GM23248 (cell line): ENCODE data around the gene DKKL1. TPM values are rescaled to one million over a fixed set of nuclear protein-coding genes. Genes with fewer than 3 reads are reported as not detected.

Experiments
- DNase-seq: peaks from one replicate; pipeline ENCODE4 v3.0.0-alpha.2; 2015
- H2AFZ ChIP-seq: fragments of 200-600 bp; sonication (generic); 2 replicates; pipeline ENCODE4 v1.6.1; 2016; ENCODE audit warnings: antibody characterized with exemption
- H3F3A ChIP-seq: fragments of 200-600 bp; sonication (generic); 2 replicates; pipeline ENCODE4 v1.6.1; 2016; ENCODE audit warnings: mild to moderate bottlenecking, antibody characterized with exemption, mixed run types; ENCODE audit not compliant: insufficient read depth
- H3K27ac ChIP-seq: fragments of 200-600 bp; sonication (generic); 2 replicates; pipeline ENCODE4 v1.5.1; 2016; ENCODE audit warnings: mild to moderate bottlenecking
- H3K27me3 ChIP-seq: fragments of 200-600 bp; sonication (generic); replicated peaks from 2 replicates; pipeline ENCODE4 v1.6.1; 2016; ENCODE audit warnings: mild to moderate bottlenecking; ENCODE audit not compliant: insufficient read depth
- H3K36me3 ChIP-seq: fragments of 200-600 bp; sonication (generic); 2 replicates; pipeline ENCODE4 v1.6.1; 2016; ENCODE audit warnings: low read depth, mild to moderate bottlenecking
- H3K4me1 ChIP-seq: fragments of 200-600 bp; sonication (generic); 2 replicates; pipeline ENCODE4 v1.6.1; 2016; ENCODE audit warnings: mild to moderate bottlenecking; ENCODE audit not compliant: insufficient read depth
- H3K4me2 ChIP-seq: fragments of 200-600 bp; sonication (generic); one replicate; pipeline ENCODE4 v1.6.1; 2016; ENCODE audit warnings: mild to moderate bottlenecking; ENCODE audit not compliant: unreplicated experiment
- H3K4me3 ChIP-seq: fragments of 200-600 bp; sonication (generic); 2 replicates; pipeline ENCODE4 v1.5.1; 2016; ENCODE audit warnings: mild to moderate bottlenecking
- H3K79me2 ChIP-seq: fragments of 200-600 bp; sonication (generic); 2 replicates; pipeline ENCODE4 v1.6.1; 2016; ENCODE audit warnings: mild to moderate bottlenecking; ENCODE audit not compliant: insufficient read depth
- H3K9ac ChIP-seq: fragments of 200-600 bp; sonication (generic); 2 replicates; pipeline ENCODE4 v1.6.1; 2016; ENCODE audit warnings: mild to moderate bottlenecking
- H3K9me2 ChIP-seq: fragments of 200-600 bp; sonication (generic); 2 replicates; pipeline ENCODE4 v1.6.1; 2016; ENCODE audit warnings: mixed run types, mild to moderate bottlenecking, moderate library complexity; ENCODE audit not compliant: insufficient read depth
- H3K9me3 ChIP-seq: fragments of 200-600 bp; sonication (generic); one replicate; pipeline ENCODE4 v1.6.1; 2017; ENCODE audit warnings: low read depth
- H4K20me1 ChIP-seq: fragments of 200-600 bp; sonication (generic); 2 replicates; pipeline ENCODE4 v1.6.0; 2016; ENCODE audit not compliant: insufficient read depth
- EZH2 ChIP-seq: fragments of 200-600 bp; sonication (generic); IDR thresholded peaks from 2 replicates; pipeline ENCODE4 v1.6.1; 2018; ENCODE audit warnings: antibody characterized with exemption, mild to moderate bottlenecking; ENCODE audit not compliant: insufficient read depth, poor library complexity, severe bottlenecking
- EZH2phosphoT487 ChIP-seq: fragments of 200-600 bp; sonication (generic); IDR thresholded peaks from 2 replicates; pipeline ENCODE4 v1.6.1; 2018; ENCODE audit warnings: antibody characterized with exemption, moderate library complexity, mild to moderate bottlenecking, low read depth; ENCODE audit not compliant: insufficient read depth
- WGBS, 2 experiments: methylation state at CpG; one replicate each; pipeline ENCODE4 v1.1.6; 2015 to 2017; ENCODE audit warnings: low lambda C conversion rate in 2 of 2, low coverage in 1 of 2; ENCODE audit errors: missing lambda C conversion rate in 2 of 2; 5-methylcytosine and 5-hydroxymethylcytosine counted together
- in situ Hi-C: fragments of 300-500 bp; cut with MboI; formaldehyde crosslinking; loops from 2 replicates; pipeline ENCODE4 v1.15.0; 2020
- polyA plus RNA-seq: library from polyadenylated mRNA; unstranded; fragments of >200 nt; fragmentation: Nextera tagmentation; extraction: Ambion mirVana; gene quantifications from 2 replicates; pipeline ENCODE4 v1.2.1, GENCODE V29; 2016
- total RNA-seq: library from RNA; depleted of rRNA; stranded (reverse); fragments of >200 nt; shearing (Covaris generic); gene quantifications from 2 replicates; pipeline ENCODE4 v1.2.3, GENCODE V29; 2014

The DKKL1 gene
- total and polyA plus RNA-seq, 2 experiments from 2014 or later, result not detected

GRCh38 chr19:49419173-49419572, 55.5 kb downstream of the DKKL1 start:
- Histone ChIP-seq H4K20me1 (no peaks in the 10 kb centered on the region), H3K36me3 (no peaks in the 10 kb centered on the region), H3K27ac (no peak overlapping the region), H3K9ac (no peak overlapping the region), H3K9me3 (no peaks in the 10 kb centered on the region), H3K4me3 (no peak overlapping the region), H3K9me2 (no peaks in the 10 kb centered on the region), H2AFZ (no peak overlapping the region), H3F3A (no peaks in the 10 kb centered on the region), H3K4me2 (no peak overlapping the region), H3K79me2 (no peaks in the 10 kb centered on the region), H3K4me1 (0 out of 2 replicates have a peak, but pooled peaks cover 5% of the 10 kb centered on the region), H3K27me3 (peaks cover 46% of the 10 kb centered on the region)
- 25 to 32% methylated on average over 2 of the region's 2 CpGs for WGBS, 2 experiments
- TF ChIP-seq EZH2phosphoT487, result no peak
- no peak for TF ChIP-seq EZH2
- DNase-seq, result no peak
- in situ Hi-C loops, result no loop called here

DNA sequence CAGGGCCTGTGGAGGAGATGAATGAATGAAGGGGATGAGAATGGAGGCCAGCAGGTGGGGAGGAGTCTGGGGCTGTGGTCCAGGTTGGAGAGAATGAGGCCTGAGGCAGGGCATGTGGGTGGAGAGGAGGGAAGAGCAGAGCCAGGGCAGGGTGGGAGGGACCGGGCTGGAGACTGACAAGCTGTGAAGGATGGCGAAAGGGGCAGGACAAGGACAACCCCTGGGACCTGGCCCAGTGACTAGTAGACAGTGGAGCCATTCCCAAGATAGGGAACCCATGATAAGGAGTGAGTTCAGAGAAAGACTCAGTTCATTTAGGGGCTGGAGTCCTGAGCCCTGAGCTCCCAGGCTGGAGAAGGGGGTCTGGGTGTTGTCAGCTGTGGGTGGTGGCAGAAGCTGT, 56.5 kb downstream of the DKKL1 start:
- in situ Hi-C loops, result no loop called here
- DNase-seq, result no peak
- H3K27me3 ChIP-seq, result peaks cover 57% of the 10 kb centered on the region
- H3K9ac ChIP-seq, result no peak overlapping the region
- no peak overlapping the region for H3K4me2 ChIP-seq
- H3K9me3 ChIP-seq, result no peaks in the 10 kb centered on the region
- H3K4me3 ChIP-seq, result no peak overlapping the region
- H3K27ac ChIP-seq, result no peak overlapping the region
- H3K79me2 ChIP-seq, result no peaks in the 10 kb centered on the region
- 35% methylated on average over 2 of the region's 2 CpGs; no CpG with 5 or more reads in 1 of the 2 experiments for WGBS, 2 experiments
- H3K36me3 ChIP-seq, result no peaks in the 10 kb centered on the region
- no peaks in the 10 kb centered on the region for H3F3A ChIP-seq
- TF ChIP-seq EZH2, result no peak
- no peak for TF ChIP-seq EZH2phosphoT487
- H3K4me1 ChIP-seq, result 0 out of 2 replicates have a peak, but pooled peaks cover 5% of the 10 kb centered on the region
- H3K9me2 ChIP-seq, result no peaks in the 10 kb centered on the region
- H2AFZ ChIP-seq, result no peak overlapping the region
- H4K20me1 ChIP-seq, result no peaks in the 10 kb centered on the region

DNA sequence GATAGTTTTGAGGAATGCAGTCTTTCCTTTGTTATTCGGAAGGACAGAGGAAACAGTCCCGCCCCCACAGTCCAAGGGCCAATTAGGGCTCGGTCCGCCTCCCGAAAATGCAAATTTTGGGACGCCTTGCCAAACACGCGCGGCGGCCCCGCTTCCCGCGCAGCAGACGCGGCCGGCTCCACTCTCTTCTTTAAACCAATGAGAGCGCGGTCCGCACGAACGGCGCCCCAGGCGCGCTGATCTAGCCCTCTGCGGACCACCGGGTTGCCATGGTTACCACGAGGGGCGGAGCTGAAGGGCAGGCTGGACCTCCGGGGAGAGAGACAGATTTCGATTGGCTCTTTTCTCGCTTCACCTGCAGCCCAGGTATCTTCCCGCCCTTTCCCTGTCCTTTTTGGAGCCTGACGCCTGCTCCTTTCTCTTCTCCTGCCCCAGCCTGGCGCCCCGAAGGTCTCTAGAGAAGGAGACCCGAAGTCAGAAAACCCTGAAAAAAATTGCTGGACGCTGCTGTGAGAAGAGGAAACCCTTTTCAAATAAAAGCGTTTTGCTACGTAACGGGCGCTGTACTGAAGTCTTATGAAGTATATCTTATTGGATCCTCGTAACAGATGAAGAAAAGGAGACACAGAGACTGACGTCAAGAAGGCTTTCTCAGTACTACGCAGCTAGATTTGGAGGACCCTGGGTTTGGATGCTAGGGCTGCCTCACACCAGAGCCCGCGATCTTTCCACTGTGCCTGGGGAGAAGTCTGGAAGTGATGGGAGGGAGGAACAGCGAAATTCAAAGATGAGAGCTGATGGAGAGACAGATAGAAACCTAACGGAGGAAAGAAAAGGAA, 57.6 kb downstream of the DKKL1 start:
- H3K4me1 ChIP-seq, result 0 out of 2 replicates have a peak, but pooled peaks cover 5% of the 10 kb centered on the region
- H3K36me3 ChIP-seq, result no peaks in the 10 kb centered on the region
- H3F3A ChIP-seq, result no peaks in the 10 kb centered on the region
- WGBS, 2 experiments, result 6 to 8% methylated on average over 47 to 48 of the region's 48 CpGs
- no peaks in the 10 kb centered on the region for H4K20me1 ChIP-seq
- no peaks in the 10 kb centered on the region for H3K9me3 ChIP-seq
- no peak overlapping the region for H3K9ac ChIP-seq
- in situ Hi-C loops, result no loop called here
- peaks cover 67% of the 10 kb centered on the region for H3K27me3 ChIP-seq
- H3K79me2 ChIP-seq, result no peaks in the 10 kb centered on the region
- H3K4me2 ChIP-seq, result peak overlapping the region; percentile 35
- peak; percentile 80 for DNase-seq
- H3K9me2 ChIP-seq, result no peaks in the 10 kb centered on the region
- 0 out of 2 replicates have a peak, but pooled peaks have one; percentile 57 for TF ChIP-seq EZH2phosphoT487
- TF ChIP-seq EZH2, result peak; percentile 53
- no peak overlapping the region for H3K27ac ChIP-seq
- no peak overlapping the region for H2AFZ ChIP-seq
- H3K4me3 ChIP-seq, result peak overlapping the region; percentile 46

- no peak for DNase-seq
These were observed 58.2 kb downstream of the DKKL1 start for GRCh38 chr19:49421878-49422202.

More at GRCh38 chr19:49421878-49422202, 58.2 kb downstream of the DKKL1 start:
- in situ Hi-C loops, result no loop called here
- H3K9me3 ChIP-seq, result no peaks in the 10 kb centered on the region
- H3K9me2 ChIP-seq, result no peaks in the 10 kb centered on the region
- H4K20me1 ChIP-seq, result no peaks in the 10 kb centered on the region
- H3K4me2 ChIP-seq, result no peak overlapping the region
- TF ChIP-seq EZH2, result no peak
- no peak for TF ChIP-seq EZH2phosphoT487
- 15 to 30% methylated on average over 2 to 3 of the region's 3 CpGs for WGBS, 2 experiments
- H3K36me3 ChIP-seq, result no peaks in the 10 kb centered on the region
- 0 out of 2 replicates have a peak, but pooled peaks cover 5% of the 10 kb centered on the region for H3K4me1 ChIP-seq
- H3K27ac ChIP-seq, result no peak overlapping the region
- H3K79me2 ChIP-seq, result no peaks in the 10 kb centered on the region
- H3K4me3 ChIP-seq, result no peak overlapping the region
- peaks cover 73% of the 10 kb centered on the region for H3K27me3 ChIP-seq
- H2AFZ ChIP-seq, result no peak overlapping the region
- no peaks in the 10 kb centered on the region for H3F3A ChIP-seq
- H3K9ac ChIP-seq, result no peak overlapping the region
